ENCODE results near the gene DAPK3.
"Not testable (repeated sequence)": the region's sequence is repeated elsewhere in the genome, so short reads cannot be mapped to it uniquely, and the experiment has no call there.

The DAPK3 gene

GRCh38 chr19:3968556-3969434 is 2.1 kb downstream of the DAPK3 start:
- peak overlapping the region; percentile 89 for H3K4me3 ChIP-seq (ENCODE audit: low read depth, low read length)
- H3K27me3 ChIP-seq (ENCODE audit: control insufficient read depth, insufficient read depth, low read length) = no peaks in the 10 kb centered on the region
- H3K9ac ChIP-seq (ENCODE audit: low read depth, low read length) = peak overlapping the region; percentile 60
- peaks cover 8% of the 10 kb centered on the region for H3K4me1 ChIP-seq (ENCODE audit: control insufficient read depth, insufficient read depth, low read length)
- H3K9me3 ChIP-seq (ENCODE audit: control insufficient read depth, insufficient read depth, low read length) = no peaks in the 10 kb centered on the region
- H3K36me3 ChIP-seq (ENCODE audit: control insufficient read depth, insufficient read depth, low read length) = peaks cover 39% of the 10 kb centered on the region

- peaks cover 47% of the 10 kb centered on the region for H3K36me3 ChIP-seq (ENCODE audit: control insufficient read depth, insufficient read depth, low read length)
- not testable (repeated sequence) for H3K4me3 ChIP-seq (ENCODE audit: low read depth, low read length); H3K9me3 ChIP-seq (ENCODE audit: control insufficient read depth, insufficient read depth, low read length); H3K9ac ChIP-seq (ENCODE audit: low read depth, low read length); H3K27me3 ChIP-seq (ENCODE audit: control insufficient read depth, insufficient read depth, low read length); H3K4me1 ChIP-seq (ENCODE audit: control insufficient read depth, insufficient read depth, low read length)
Observed at GRCh38 chr19:3967983-3968382, 2.9 kb downstream of the DAPK3 start.

- H3K9ac ChIP-seq (ENCODE audit: low read depth, low read length) = peak overlapping the region; percentile 37
- H3K4me3 ChIP-seq (ENCODE audit: low read depth, low read length) = no peak overlapping the region
- peaks cover 8% of the 10 kb centered on the region for H3K4me1 ChIP-seq (ENCODE audit: control insufficient read depth, insufficient read depth, low read length)
- H3K36me3 ChIP-seq (ENCODE audit: control insufficient read depth, insufficient read depth, low read length) = peaks cover 57% of the 10 kb centered on the region
- no peaks in the 10 kb centered on the region for H3K9me3 ChIP-seq (ENCODE audit: control insufficient read depth, insufficient read depth, low read length)
- H3K27me3 ChIP-seq (ENCODE audit: control insufficient read depth, insufficient read depth, low read length) = no peaks in the 10 kb centered on the region
Observed at GRCh38 chr19:3966051-3967017, 4.6 kb downstream of the DAPK3 start.

GRCh38 chr19:3964256-3965194 is 6.4 kb downstream of the DAPK3 start:
- H3K27me3 ChIP-seq (ENCODE audit: control insufficient read depth, insufficient read depth, low read length) = no peaks in the 10 kb centered on the region
- H3K4me1 ChIP-seq (ENCODE audit: control insufficient read depth, insufficient read depth, low read length) = peaks cover 8% of the 10 kb centered on the region
- no peaks in the 10 kb centered on the region for H3K9me3 ChIP-seq (ENCODE audit: control insufficient read depth, insufficient read depth, low read length)
- H3K4me3 ChIP-seq (ENCODE audit: low read depth, low read length) = no peak overlapping the region
- no peak overlapping the region for H3K9ac ChIP-seq (ENCODE audit: low read depth, low read length)
- peaks cover 73% of the 10 kb centered on the region for H3K36me3 ChIP-seq (ENCODE audit: control insufficient read depth, insufficient read depth, low read length)

- no peaks in the 10 kb centered on the region for H3K9me3 ChIP-seq (ENCODE audit: control insufficient read depth, insufficient read depth, low read length)
- no peaks in the 10 kb centered on the region for H3K27me3 ChIP-seq (ENCODE audit: control insufficient read depth, insufficient read depth, low read length)
- H3K4me1 ChIP-seq (ENCODE audit: control insufficient read depth, insufficient read depth, low read length) = peaks cover 3% of the 10 kb centered on the region
- H3K4me3 ChIP-seq (ENCODE audit: low read depth, low read length) = no peak overlapping the region
- H3K36me3 ChIP-seq (ENCODE audit: control insufficient read depth, insufficient read depth, low read length) = peaks cover 82% of the 10 kb centered on the region
- no peak overlapping the region for H3K9ac ChIP-seq (ENCODE audit: low read depth, low read length)
Observed at GRCh38 chr19:3963458-3964255, 7.2 kb downstream of the DAPK3 start.

GRCh38 chr19:3961007-3961406 is 9.9 kb downstream of the DAPK3 start:
- peaks cover 70% of the 10 kb centered on the region for H3K36me3 ChIP-seq (ENCODE audit: control insufficient read depth, insufficient read depth, low read length)

GRCh38 chr19:3959766-3960131 is 11.2 kb downstream of the DAPK3 start:
- H3K4me1 ChIP-seq (ENCODE audit: control insufficient read depth, insufficient read depth, low read length) = no peaks in the 10 kb centered on the region
- no peaks in the 10 kb centered on the region for H3K27me3 ChIP-seq (ENCODE audit: control insufficient read depth, insufficient read depth, low read length)
- H3K4me3 ChIP-seq (ENCODE audit: low read depth, low read length) = no peak overlapping the region
- H3K9ac ChIP-seq (ENCODE audit: low read depth, low read length) = no peak overlapping the region
- H3K36me3 ChIP-seq (ENCODE audit: control insufficient read depth, insufficient read depth, low read length) = peaks cover 63% of the 10 kb centered on the region
- H3K9me3 ChIP-seq (ENCODE audit: control insufficient read depth, insufficient read depth, low read length) = no peaks in the 10 kb centered on the region

More at GRCh38 chr19:3961007-3961406, 9.9 kb downstream of the DAPK3 start:
- Histone ChIP-seq H3K27me3 (ENCODE audit: control insufficient read depth, insufficient read depth, low read length) (no peaks in the 10 kb centered on the region), H3K9me3 (ENCODE audit: control insufficient read depth, insufficient read depth, low read length) (no peaks in the 10 kb centered on the region), H3K4me3 (ENCODE audit: low read depth, low read length) (no peak overlapping the region), H3K9ac (ENCODE audit: low read depth, low read length) (no peak overlapping the region), H3K4me1 (ENCODE audit: control insufficient read depth, insufficient read depth, low read length) (no peaks in the 10 kb centered on the region)

- Histone ChIP-seq H3K4me3 (ENCODE audit: low read depth, low read length) (no peak overlapping the region), H3K27me3 (ENCODE audit: control insufficient read depth, insufficient read depth, low read length) (no peaks in the 10 kb centered on the region), H3K9me3 (ENCODE audit: control insufficient read depth, insufficient read depth, low read length) (no peaks in the 10 kb centered on the region), H3K36me3 (ENCODE audit: control insufficient read depth, insufficient read depth, low read length) (peaks cover 60% of the 10 kb centered on the region), H3K4me1 (ENCODE audit: control insufficient read depth, insufficient read depth, low read length) (no peaks in the 10 kb centered on the region), H3K9ac (ENCODE audit: low read depth, low read length) (no peak overlapping the region)
Observed at GRCh38 chr19:3958836-3959765, 11.8 kb downstream of the DAPK3 start.

GRCh38 chr19:3955688-3956087 is 15.2 kb downstream of the DAPK3 start:
- Histone ChIP-seq H3K9me3 (ENCODE audit: control insufficient read depth, insufficient read depth, low read length) (no peaks in the 10 kb centered on the region), H3K4me3 (ENCODE audit: low read depth, low read length) (no peak overlapping the region), H3K4me1 (ENCODE audit: control insufficient read depth, insufficient read depth, low read length) (no peaks in the 10 kb centered on the region), H3K36me3 (ENCODE audit: control insufficient read depth, insufficient read depth, low read length) (peaks cover 32% of the 10 kb centered on the region), H3K9ac (ENCODE audit: low read depth, low read length) (no peak overlapping the region), H3K27me3 (ENCODE audit: control insufficient read depth, insufficient read depth, low read length) (no peaks in the 10 kb centered on the region)

GRCh38 chr19:3955276-3955675 is 15.6 kb downstream of the DAPK3 start:
- not testable (repeated sequence) for H3K4me1 ChIP-seq (ENCODE audit: control insufficient read depth, insufficient read depth, low read length); H3K4me3 ChIP-seq (ENCODE audit: low read depth, low read length); H3K27me3 ChIP-seq (ENCODE audit: control insufficient read depth, insufficient read depth, low read length); H3K9ac ChIP-seq (ENCODE audit: low read depth, low read length); H3K9me3 ChIP-seq (ENCODE audit: control insufficient read depth, insufficient read depth, low read length)
- H3K36me3 ChIP-seq (ENCODE audit: control insufficient read depth, insufficient read depth, low read length) = peaks cover 30% of the 10 kb centered on the region

Measured in iPS-15b (cell line).